ENCODE measurements around the gene TRIM8. TPM values are rescaled to one million over a fixed set of nuclear protein-coding genes. Genes with fewer than 3 reads are reported as not detected.
A peak's percentile ranks its signal among the peaks of the same experiment; 100 is the strongest.

The TRIM8 gene
- total RNA-seq, 1 donor = 126 TPM

DNA sequence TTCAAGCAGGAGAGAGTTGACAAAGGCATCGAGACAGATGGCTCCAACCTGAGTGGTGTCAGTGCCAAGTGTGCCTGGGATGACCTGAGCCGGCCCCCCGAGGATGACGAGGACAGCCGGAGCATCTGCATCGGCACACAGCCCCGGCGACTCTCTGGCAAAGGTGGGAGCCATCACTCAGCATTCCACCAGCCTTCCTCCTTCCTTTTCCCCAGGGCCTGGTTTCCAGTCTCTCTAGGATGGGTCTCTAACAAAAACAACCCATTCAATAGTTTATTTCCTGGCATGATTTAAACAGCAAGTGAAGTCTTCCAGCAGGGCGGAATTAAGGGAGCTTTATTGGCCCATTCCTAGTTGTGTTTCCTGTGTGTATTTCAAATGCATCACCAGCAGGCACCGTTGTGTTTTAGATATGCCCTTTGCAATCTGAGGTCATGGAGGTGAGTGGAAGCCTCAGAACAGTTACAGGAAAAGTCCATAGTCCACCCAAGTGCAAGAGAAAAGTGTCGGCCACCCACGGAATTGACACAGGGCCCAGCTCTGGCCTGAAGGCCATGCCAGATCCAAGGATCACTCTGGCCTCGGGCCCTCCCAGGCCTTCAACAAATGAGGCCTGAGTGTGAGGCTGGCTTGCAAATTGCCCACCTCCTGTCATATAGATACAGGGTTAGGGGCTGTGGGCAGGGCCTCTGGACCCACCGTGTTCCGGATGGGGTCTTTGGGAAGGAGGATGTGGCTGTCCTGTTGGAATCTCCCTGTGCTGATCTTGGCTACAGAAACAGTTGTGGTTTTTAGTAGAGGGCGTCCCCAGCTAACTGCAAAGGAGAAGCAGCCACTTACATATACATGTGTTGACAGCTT lies 46.9 kb upstream of the TRIM8 start:
- Histone ChIP-seq H3K79me2 (ENCODE audit: insufficient read depth, low read length) (peaks cover 3% of the 10 kb centered on the region), H3K4me1 (ENCODE audit: insufficient read depth, low read length) (peaks cover 48% of the 10 kb centered on the region), H3K27ac (ENCODE audit: low read depth, low read length) (peak overlapping the region; percentile 21), H3K9me3 (ENCODE audit: low read depth, low read length) (no peaks in the 10 kb centered on the region), H3K27me3 (ENCODE audit: insufficient read depth, low read length) (no peaks in the 10 kb centered on the region), H4K20me1 (ENCODE audit: insufficient read depth, low read length) (no peaks in the 10 kb centered on the region), H3K36me3 (ENCODE audit: insufficient read depth, low read length) (no peaks in the 10 kb centered on the region), H3K4me2 (ENCODE audit: insufficient read depth, low read length) (no peak overlapping the region), H2AFZ (ENCODE audit: low read length) (peak overlapping the region; percentile 44), H3K4me3 (ENCODE audit: insufficient read depth, low read length) (no peak overlapping the region)
- TF ChIP-seq, protein P1, sequence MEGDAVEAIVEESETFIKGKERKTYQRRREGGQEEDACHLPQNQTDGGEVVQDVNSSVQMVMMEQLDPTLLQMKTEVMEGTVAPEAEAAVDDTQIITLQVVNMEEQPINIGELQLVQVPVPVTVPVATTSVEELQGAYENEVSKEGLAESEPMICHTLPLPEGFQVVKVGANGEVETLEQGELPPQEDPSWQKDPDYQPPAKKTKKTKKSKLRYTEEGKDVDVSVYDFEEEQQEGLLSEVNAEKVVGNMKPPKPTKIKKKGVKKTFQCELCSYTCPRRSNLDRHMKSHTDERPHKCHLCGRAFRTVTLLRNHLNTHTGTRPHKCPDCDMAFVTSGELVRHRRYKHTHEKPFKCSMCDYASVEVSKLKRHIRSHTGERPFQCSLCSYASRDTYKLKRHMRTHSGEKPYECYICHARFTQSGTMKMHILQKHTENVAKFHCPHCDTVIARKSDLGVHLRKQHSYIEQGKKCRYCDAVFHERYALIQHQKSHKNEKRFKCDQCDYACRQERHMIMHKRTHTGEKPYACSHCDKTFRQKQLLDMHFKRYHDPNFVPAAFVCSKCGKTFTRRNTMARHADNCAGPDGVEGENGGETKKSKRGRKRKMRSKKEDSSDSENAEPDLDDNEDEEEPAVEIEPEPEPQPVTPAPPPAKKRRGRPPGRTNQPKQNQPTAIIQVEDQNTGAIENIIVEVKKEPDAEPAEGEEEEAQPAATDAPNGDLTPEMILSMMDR (IDR thresholded peaks at IDR 0.05; ENCODE audit: extremely low read depth, low read depth, low read length) = no peak
- DNase-seq (ENCODE audit: insufficient read length, low spot score, missing footprints) = no peak

DNA sequence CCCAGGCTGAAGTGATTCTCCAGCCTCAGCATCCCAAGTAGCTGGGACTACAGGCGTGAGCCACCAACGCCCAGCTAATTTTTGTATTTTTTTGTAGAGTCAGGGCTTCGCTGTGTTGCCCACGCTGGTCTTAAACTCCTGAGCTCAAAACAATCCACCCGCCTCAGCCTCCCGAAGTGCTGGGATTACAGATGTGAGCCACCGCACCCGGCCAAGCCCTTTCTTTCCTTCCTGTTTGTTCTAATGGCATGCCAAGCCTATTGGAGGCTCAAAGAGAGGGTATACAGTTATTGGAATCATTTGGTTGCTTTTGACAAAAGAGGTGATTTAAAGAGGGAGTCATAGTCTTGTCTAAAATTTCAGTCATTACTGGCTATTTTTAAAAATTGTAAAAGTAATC lies 46.0 kb upstream of the TRIM8 start:
- Histone ChIP-seq H4K20me1 (ENCODE audit: insufficient read depth, low read length) (no peaks in the 10 kb centered on the region), H3K27ac (ENCODE audit: low read depth, low read length) (no peak overlapping the region), H3K79me2 (ENCODE audit: insufficient read depth, low read length) (no peaks in the 10 kb centered on the region), H2AFZ (ENCODE audit: low read length) (no peak overlapping the region), H3K36me3 (ENCODE audit: insufficient read depth, low read length) (no peaks in the 10 kb centered on the region), H3K4me1 (ENCODE audit: insufficient read depth, low read length) (peaks cover 52% of the 10 kb centered on the region), H3K4me2 (ENCODE audit: insufficient read depth, low read length) (no peak overlapping the region), H3K27me3 (ENCODE audit: insufficient read depth, low read length) (no peaks in the 10 kb centered on the region), H3K9me3 (ENCODE audit: low read depth, low read length) (no peaks in the 10 kb centered on the region), H3K4me3 (ENCODE audit: insufficient read depth, low read length) (no peak overlapping the region)
- TF ChIP-seq, protein P1 (IDR thresholded peaks at IDR 0.05; ENCODE audit: extremely low read depth, low read depth, low read length) = no peak
- DNase-seq (ENCODE audit: insufficient read length, low spot score, missing footprints) = no peak

DNA sequence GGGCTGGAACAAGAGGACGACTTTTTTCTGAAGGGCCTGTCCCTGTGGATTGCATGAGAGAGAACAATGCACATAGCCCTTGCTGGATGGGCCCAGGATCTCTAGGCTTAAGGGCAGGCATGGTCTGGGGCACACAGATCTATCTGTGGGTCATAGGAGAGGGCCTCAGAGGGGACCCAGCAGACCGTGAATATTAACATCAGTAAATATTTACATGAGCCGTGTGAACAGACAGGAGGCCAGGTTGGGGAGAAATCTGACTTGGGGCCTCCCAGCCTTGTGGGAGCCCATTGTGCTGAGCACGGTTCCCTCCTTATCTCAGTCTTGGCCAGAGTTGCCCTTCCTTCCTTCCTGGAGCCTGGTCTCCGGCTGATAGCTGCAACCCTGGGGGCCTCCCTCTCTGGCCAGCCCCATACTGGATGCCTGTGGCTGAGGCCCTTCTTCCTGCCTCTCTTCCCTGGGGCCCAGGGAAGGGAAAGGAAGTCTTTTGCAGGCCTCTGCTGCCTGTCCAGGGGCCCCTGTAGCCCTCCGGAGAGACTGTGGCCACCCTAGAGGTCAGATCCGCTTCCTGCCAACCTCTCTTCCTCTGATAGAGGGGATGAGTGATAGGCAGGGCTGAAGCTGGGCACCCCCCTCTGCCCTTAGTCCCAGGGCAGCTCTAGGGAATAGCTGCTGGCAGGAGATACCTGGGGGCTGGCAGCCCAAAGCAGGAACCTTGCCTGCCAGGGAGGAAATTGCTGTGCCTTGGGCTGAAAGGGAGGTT lies 44.5 kb upstream of the TRIM8 start:
- Histone ChIP-seq H3K27ac (ENCODE audit: low read depth, low read length) (no peak overlapping the region), H3K4me1 (ENCODE audit: insufficient read depth, low read length) (peaks cover 61% of the 10 kb centered on the region), H3K9me3 (ENCODE audit: low read depth, low read length) (no peaks in the 10 kb centered on the region), H3K4me3 (ENCODE audit: insufficient read depth, low read length) (no peak overlapping the region), H4K20me1 (ENCODE audit: insufficient read depth, low read length) (no peaks in the 10 kb centered on the region), H3K27me3 (ENCODE audit: insufficient read depth, low read length) (no peaks in the 10 kb centered on the region), H3K36me3 (ENCODE audit: insufficient read depth, low read length) (no peaks in the 10 kb centered on the region), H3K4me2 (ENCODE audit: insufficient read depth, low read length) (no peak overlapping the region), H2AFZ (ENCODE audit: low read length) (no peak overlapping the region), H3K79me2 (ENCODE audit: insufficient read depth, low read length) (no peaks in the 10 kb centered on the region)
- TF ChIP-seq, protein P1 (IDR thresholded peaks at IDR 0.05; ENCODE audit: extremely low read depth, low read depth, low read length) = no peak
- no peak for DNase-seq (ENCODE audit: insufficient read length, low spot score, missing footprints)

DNA sequence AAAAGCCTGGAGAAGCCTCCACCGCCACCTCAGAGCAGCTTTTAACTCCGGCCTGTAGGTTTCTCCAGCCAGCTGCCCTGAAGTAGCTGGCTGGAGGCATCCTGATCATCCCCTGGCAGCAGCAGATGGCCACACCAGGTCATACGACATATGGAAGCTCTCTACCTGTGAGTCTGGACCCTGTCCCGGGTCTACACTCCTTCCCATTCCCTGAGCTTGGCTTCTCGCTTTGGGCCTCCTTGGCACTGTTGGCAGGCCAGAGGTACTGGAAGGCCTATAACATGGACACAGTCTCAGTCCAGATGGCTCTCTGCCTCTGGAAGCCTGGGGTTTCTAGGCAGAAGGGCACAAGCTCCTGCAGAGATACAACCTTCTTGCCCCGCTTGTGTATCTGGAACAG lies 43.5 kb upstream of the TRIM8 start:
- Histone ChIP-seq H2AFZ (ENCODE audit: low read length) (no peak overlapping the region), H3K4me2 (ENCODE audit: insufficient read depth, low read length) (no peak overlapping the region), H3K4me3 (ENCODE audit: insufficient read depth, low read length) (no peak overlapping the region), H3K36me3 (ENCODE audit: insufficient read depth, low read length) (no peaks in the 10 kb centered on the region), H4K20me1 (ENCODE audit: insufficient read depth, low read length) (no peaks in the 10 kb centered on the region), H3K9me3 (ENCODE audit: low read depth, low read length) (no peaks in the 10 kb centered on the region), H3K4me1 (ENCODE audit: insufficient read depth, low read length) (peaks cover 69% of the 10 kb centered on the region), H3K27ac (ENCODE audit: low read depth, low read length) (no peak overlapping the region), H3K27me3 (ENCODE audit: insufficient read depth, low read length) (no peaks in the 10 kb centered on the region), H3K79me2 (ENCODE audit: insufficient read depth, low read length) (no peaks in the 10 kb centered on the region)
- TF ChIP-seq, protein P1 (IDR thresholded peaks at IDR 0.05; ENCODE audit: extremely low read depth, low read depth, low read length) = no peak
- no peak for DNase-seq (ENCODE audit: insufficient read length, low spot score, missing footprints)

Measured in osteoblast (primary cell).